HEK293 (cell line): Measurements from ENCODE around the gene SLC23A3.

Experiments used
- CTCF ChIA-PET: fragments of 350-600 bp; formaldehyde crosslinking; extraction: SDS; loops from one replicate; lab custom pipeline; 2021; ENCODE audit warnings: antibody characterized with exemption; lab: Yijun Ruan, JAX
- POLR2A ChIA-PET: fragments of 300-600 bp; formaldehyde crosslinking; extraction: SDS; loops from one replicate; lab custom pipeline; 2020; ENCODE audit warnings: antibody characterized with exemption, inconsistent platforms; lab: Yijun Ruan, JAX
- H3K27ac ChIP-seq: fragments of 200-500 bp; sonication (Bioruptor generic); 2 replicates; pipeline ENCODE4 v1.5.1; 2014; ENCODE audit warnings: low read depth, low read length, control low read depth, inconsistent platforms; ENCODE audit errors: extremely low read depth
- H3K36me3 ChIP-seq, 2 experiments: fragments of 200-500 bp in 1 of 2; sonication (Bioruptor generic) in 1 of 2; 1 replicate in 1 of 2; 2 replicates in 1 of 2; pipeline ENCODE4 v1.5.1; 2014 to 2017; ENCODE audit warnings: inconsistent platforms in 2 of 2, low read length in 2 of 2; ENCODE audit not compliant: control insufficient read depth in 2 of 2, insufficient read depth in 1 of 2
- H3K4me1 ChIP-seq: fragments of 200-500 bp; sonication (Bioruptor generic); 2 replicates; pipeline ENCODE4 v1.5.1; 2014; ENCODE audit warnings: mild to moderate bottlenecking, low read length, inconsistent platforms; ENCODE audit not compliant: control insufficient read depth, insufficient read depth
- H3K4me3 ChIP-seq: 2 replicates; pipeline ENCODE4 v1.5.1; 2011; ENCODE audit warnings: low read depth, mild to moderate bottlenecking, control low read depth, low read length, moderate library complexity
- H3K9me3 ChIP-seq: fragments of 200-500 bp; sonication (Bioruptor generic); 2 replicates; pipeline ENCODE4 v1.5.1; 2014; ENCODE audit warnings: low read depth, low read length, inconsistent platforms; ENCODE audit not compliant: control insufficient read depth, insufficient read depth
- BCL11A ChIP-seq: fragments of 450-650 bp; formaldehyde crosslinking; IDR thresholded peaks from 2 replicates; pipeline ENCODE4 v1.5.1; 2016; ENCODE audit warnings: low read depth, missing biosample characterization, missing genetic modification characterization
- ELK4 ChIP-seq: IDR thresholded peaks from 2 replicates; pipeline ENCODE4 v1.6.1; 2011; ENCODE audit warnings: mild to moderate bottlenecking, low read depth, low read length, borderline replicate concordance
- REPIN1 ChIP-seq: fragments of 450-650 bp; formaldehyde crosslinking; IDR thresholded peaks from 2 replicates; pipeline ENCODE4 v1.5.1; 2017; ENCODE audit warnings: missing biosample characterization, missing genetic modification characterization, low read depth
- SALL2 ChIP-seq: fragments of 450-650 bp; formaldehyde crosslinking; IDR thresholded peaks from 2 replicates; pipeline ENCODE4 v1.5.0; 2017; ENCODE audit warnings: missing biosample characterization, mild to moderate bottlenecking, missing genetic modification characterization, borderline replicate concordance
- SCRT1 ChIP-seq: fragments of 450-650 bp; formaldehyde crosslinking; IDR thresholded peaks from 2 replicates; pipeline ENCODE4 v1.5.1; 2016; ENCODE audit warnings: missing biosample characterization, missing genetic modification characterization, borderline replicate concordance
- SCRT2 ChIP-seq: fragments of 450-650 bp; formaldehyde crosslinking; IDR thresholded peaks from 2 replicates; pipeline ENCODE4 v1.5.1; 2016; ENCODE audit warnings: missing biosample characterization, missing genetic modification characterization
- TSHZ1 ChIP-seq: fragments of 450-650 bp; formaldehyde crosslinking; IDR thresholded peaks from 2 replicates; pipeline ENCODE4 v1.5.1; 2016; ENCODE audit warnings: missing biosample characterization, missing genetic modification characterization, borderline replicate concordance
- ZEB2 ChIP-seq: fragments of 450-650 bp; formaldehyde crosslinking; IDR thresholded peaks from 2 replicates; pipeline ENCODE4 v1.5.1; 2016; ENCODE audit warnings: missing biosample characterization, missing genetic modification characterization
- ZNF239 ChIP-seq: fragments of 450-650 bp; formaldehyde crosslinking; IDR thresholded peaks from 2 replicates; pipeline ENCODE4 v1.5.1; 2016; ENCODE audit warnings: missing biosample characterization, missing genetic modification characterization
- ZNF398 ChIP-seq: fragments of 450-650 bp; formaldehyde crosslinking; IDR thresholded peaks from 2 replicates; pipeline ENCODE4 v1.5.1; 2017; ENCODE audit warnings: missing biosample characterization, missing genetic modification characterization
- ZNF488 ChIP-seq: fragments of 450-650 bp; formaldehyde crosslinking; IDR thresholded peaks from 2 replicates; pipeline ENCODE4 v1.5.1; 2016; ENCODE audit warnings: missing biosample characterization, missing genetic modification characterization
- ZNF555 ChIP-seq: fragments of 450-650 bp; formaldehyde crosslinking; conservative IDR thresholded peaks from 2 replicates; pipeline ENCODE4 v1.5.1; 2017; ENCODE audit warnings: missing biosample characterization, mild to moderate bottlenecking, missing genetic modification characterization, inconsistent platforms
- ZNF558 ChIP-seq: fragments of 450-650 bp; formaldehyde crosslinking; IDR thresholded peaks from 2 replicates; pipeline ENCODE4 v1.5.1; 2016; ENCODE audit warnings: missing biosample characterization, missing genetic modification characterization
- ZSCAN4 ChIP-seq: fragments of 450-650 bp; formaldehyde crosslinking; IDR thresholded peaks from 2 replicates; pipeline ENCODE4 v1.5.1; 2017; ENCODE audit warnings: missing biosample characterization, missing genetic modification characterization
- TF ChIP-seq, protein P1 (sequence below): fragments of 450-650 bp; IDR thresholded peaks from 2 replicates; pipeline ENCODE4 v1.5.1; 2018; ENCODE audit warnings: missing biosample characterization, missing genetic modification characterization

Gene SLC23A3

DNA sequence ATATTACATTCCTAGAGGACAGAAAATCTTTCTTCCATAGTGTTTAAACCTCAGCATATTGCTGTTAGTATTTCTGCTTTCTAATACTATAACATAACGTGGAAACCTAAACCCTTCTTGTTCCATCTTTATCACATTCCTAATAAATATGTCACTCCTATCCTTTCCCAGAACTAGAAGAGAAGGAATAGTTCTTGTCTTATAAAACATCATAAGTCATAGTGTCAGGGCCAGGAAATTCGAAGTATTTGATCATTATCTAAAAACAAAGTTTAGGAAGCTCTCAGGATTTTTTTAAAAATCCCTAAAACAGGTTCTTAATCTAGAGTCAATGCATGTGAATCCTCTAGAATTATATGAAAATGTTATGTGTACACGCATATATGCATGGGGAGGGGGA lies 11.2 kb downstream of the SLC23A3 start:
- ChIA-PET CTCF (interaction anchor here (0.6 to 9.1 kb wide), 32 partner anchors 8 to 1859 kb away, joined by 3 to 123 read pairs (median 9); partner anchors contain the start of genes CNPPD1 and SLC23A3), POLR2A (no interaction called here)
- Histone ChIP-seq H3K36me3 (peaks cover 3 to 25% of the 10 kb centered on the region in 2 experiments), H3K4me1 (peaks cover 5% of the 10 kb centered on the region; the same call in 1 of the 2 replicates), H3K27ac (no peak overlapping the region), H3K9me3 (no peaks in the 10 kb centered on the region), H3K4me3 (no peak overlapping the region)
- TF ChIP-seq REPIN1 (tag by site-specific recombination), result no peak
- no peak for TF ChIP-seq ELK4
- no peak for TF ChIP-seq ZNF239
- TF ChIP-seq SALL2 (tag by site-specific recombination), result no peak
- no peak for TF ChIP-seq ZNF555
- no peak for TF ChIP-seq TSHZ1 (tag by site-specific recombination)
- no peak for TF ChIP-seq BCL11A (tag by site-specific recombination)
- TF ChIP-seq, protein P1, sequence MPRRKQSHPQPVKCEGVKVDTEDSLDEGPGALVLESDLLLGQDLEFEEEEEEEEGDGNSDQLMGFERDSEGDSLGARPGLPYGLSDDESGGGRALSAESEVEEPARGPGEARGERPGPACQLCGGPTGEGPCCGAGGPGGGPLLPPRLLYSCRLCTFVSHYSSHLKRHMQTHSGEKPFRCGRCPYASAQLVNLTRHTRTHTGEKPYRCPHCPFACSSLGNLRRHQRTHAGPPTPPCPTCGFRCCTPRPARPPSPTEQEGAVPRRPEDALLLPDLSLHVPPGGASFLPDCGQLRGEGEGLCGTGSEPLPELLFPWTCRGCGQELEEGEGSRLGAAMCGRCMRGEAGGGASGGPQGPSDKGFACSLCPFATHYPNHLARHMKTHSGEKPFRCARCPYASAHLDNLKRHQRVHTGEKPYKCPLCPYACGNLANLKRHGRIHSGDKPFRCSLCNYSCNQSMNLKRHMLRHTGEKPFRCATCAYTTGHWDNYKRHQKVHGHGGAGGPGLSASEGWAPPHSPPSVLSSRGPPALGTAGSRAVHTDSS, result no peak
- TF ChIP-seq ZNF398 (tag by site-specific recombination), result no peak
- no peak for TF ChIP-seq ZEB2 (tag by site-specific recombination)
- TF ChIP-seq, all 188 proteins: peak for 0

DNA sequence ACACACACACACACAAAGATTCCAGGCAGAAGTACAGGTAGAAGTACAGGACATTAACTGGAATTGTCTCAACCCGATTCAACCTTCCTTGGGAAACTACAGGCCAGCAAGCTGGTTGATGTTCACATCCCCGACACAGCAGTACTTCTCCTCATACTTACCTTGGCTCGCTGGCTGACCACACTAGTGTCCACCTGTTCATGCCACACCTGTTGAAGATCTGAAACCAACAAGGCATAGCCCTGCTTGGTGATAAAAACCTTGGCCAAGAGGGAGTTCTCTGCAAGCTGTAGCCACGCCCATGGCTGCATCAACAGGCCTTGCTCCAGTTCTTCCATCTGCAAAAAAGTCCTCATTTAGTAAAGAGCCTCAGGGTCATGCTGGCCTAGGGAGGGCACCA lies 11.8 kb downstream of the SLC23A3 start:
- H3K4me1 ChIP-seq, result peaks cover 5% of the 10 kb centered on the region; the same call in 1 of the 2 replicates
- H3K9me3 ChIP-seq, result no peaks in the 10 kb centered on the region
- TF ChIP-seq ZSCAN4 (tag by site-specific recombination) (0 out of 2 replicates have a peak, but pooled peaks have one; percentile 22), ZNF558 (tag by site-specific recombination) (no peak), SCRT2 (tag by site-specific recombination) (peak; percentile 91), SCRT1 (tag by site-specific recombination) (peak; percentile 85), ZNF488 (tag by site-specific recombination) (no peak)
- H3K4me3 ChIP-seq, result no peak overlapping the region
- H3K36me3 ChIP-seq, result peaks cover 3 to 29% of the 10 kb centered on the region in 2 experiments
- ChIA-PET POLR2A (no interaction called here), CTCF (interaction anchor here (0.6 to 9.1 kb wide), 18 partner anchors 13 to 372 kb away, joined by 3 to 123 read pairs (median 8); partner anchors contain the start of gene SLC23A3)
- H3K27ac ChIP-seq, result no peak overlapping the region
